Loucy (cell line): Measurements from ENCODE around the gene TSHZ2.

Experiments used
- H2AFZ ChIP-seq: fragments of 200-600 bp; sonication (generic); 2 replicates; pipeline ENCODE4 v1.6.0; 2016; ENCODE audit warnings: antibody characterized with exemption, mild to moderate bottlenecking, low read length, moderate library complexity
- H3F3A ChIP-seq: fragments of 200-600 bp; 2 replicates; pipeline ENCODE4 v1.6.0; 2016; ENCODE audit warnings: antibody characterized with exemption, low read depth, mild to moderate bottlenecking
- H3K27me3 ChIP-seq: fragments of 200-600 bp; sonication (generic); 2 replicates; pipeline ENCODE4 v1.6.1; 2014; ENCODE audit warnings: low read length, mild to moderate bottlenecking; ENCODE audit not compliant: insufficient read depth, poor library complexity, severe bottlenecking
- H3K36me3 ChIP-seq: fragments of 200-600 bp; sonication (generic); 2 replicates; pipeline ENCODE4 v1.6.1; 2016; ENCODE audit warnings: low read length; ENCODE audit not compliant: insufficient read depth
- H3K4me1 ChIP-seq: fragments of 200-600 bp; sonication (generic); 2 replicates; pipeline ENCODE4 v1.5.1; 2014; ENCODE audit warnings: low read length, mild to moderate bottlenecking; ENCODE audit not compliant: insufficient read depth, poor library complexity, severe bottlenecking
- H3K4me2 ChIP-seq: fragments of 200-600 bp; sonication (generic); 2 replicates; pipeline ENCODE4 v1.6.0; 2014; ENCODE audit warnings: antibody characterized with exemption, low read length, low read depth, mild to moderate bottlenecking; ENCODE audit not compliant: poor library complexity, severe bottlenecking
- H3K4me3 ChIP-seq: fragments of 200-600 bp; sonication (generic); 2 replicates; pipeline ENCODE4 v1.5.1; 2014; ENCODE audit warnings: low read length, mild to moderate bottlenecking, mixed read lengths; ENCODE audit not compliant: poor library complexity, severe bottlenecking
- H3K79me2 ChIP-seq: fragments of 200-600 bp; sonication (generic); 2 replicates; pipeline ENCODE4 v1.6.1; 2014; ENCODE audit warnings: low read length; ENCODE audit not compliant: insufficient read depth
- H3K9ac ChIP-seq: fragments of 200-600 bp; sonication (generic); 2 replicates; pipeline ENCODE4 v1.6.0; 2014; ENCODE audit warnings: mild to moderate bottlenecking, low read depth, low read length, moderate library complexity; ENCODE audit not compliant: poor library complexity, severe bottlenecking
- H3K9me2 ChIP-seq: fragments of 200-600 bp; sonication (generic); replicated peaks from 2 replicates; pipeline ENCODE4 v1.6.1; 2016; ENCODE audit warnings: low read depth, low read length, mixed read lengths
- H3K9me3 ChIP-seq: fragments of 200-600 bp; sonication (generic); 2 replicates; pipeline ENCODE4 v1.6.1; 2014; ENCODE audit warnings: mild to moderate bottlenecking, antibody characterized with exemption, low read length, low read depth; ENCODE audit not compliant: insufficient read depth
- H4K20me1 ChIP-seq: fragments of 200-600 bp; sonication (generic); 2 replicates; pipeline ENCODE4 v1.6.0; 2014; ENCODE audit warnings: antibody characterized with exemption, low read length, mild to moderate bottlenecking; ENCODE audit not compliant: insufficient read depth, poor library complexity, severe bottlenecking
- CTCF ChIP-seq: fragments of 200-600 bp; sonication (generic); conservative IDR thresholded peaks from 2 replicates; pipeline ENCODE4 v1.5.1; 2014; ENCODE audit warnings: mild to moderate bottlenecking, antibody characterized with exemption, low read length
- EZH2phosphoT487 ChIP-seq: fragments of 200-600 bp; IDR thresholded peaks from 2 replicates; pipeline ENCODE4 v1.6.1; 2018; ENCODE audit warnings: antibody characterized with exemption, mild to moderate bottlenecking, moderate library complexity, borderline replicate concordance

TSHZ2 gene

GRCh38 chr20:52975803-52976531 is 3.8 kb downstream of the TSHZ2 start:
- no peaks in the 10 kb centered on the region for H3K27me3 ChIP-seq
- no peaks in the 10 kb centered on the region for H3K9me2 ChIP-seq
- no peak overlapping the region for H3K4me3 ChIP-seq
- no peaks in the 10 kb centered on the region for H3F3A ChIP-seq
- H3K4me1 ChIP-seq = no peaks in the 10 kb centered on the region
- TF ChIP-seq EZH2phosphoT487 (no peak), CTCF (no peak)
- no peaks in the 10 kb centered on the region for H3K79me2 ChIP-seq
- H3K9ac ChIP-seq = no peak overlapping the region
- H4K20me1 ChIP-seq = no peaks in the 10 kb centered on the region
- H3K9me3 ChIP-seq = no peaks in the 10 kb centered on the region
- H3K4me2 ChIP-seq = no peak overlapping the region
- H3K36me3 ChIP-seq = no peaks in the 10 kb centered on the region
- H2AFZ ChIP-seq = no peak overlapping the region

GRCh38 chr20:52978851-52979250 is 6.7 kb downstream of the TSHZ2 start:
- no peaks in the 10 kb centered on the region for H3K9me2 ChIP-seq
- no peak overlapping the region for H3K9ac ChIP-seq
- no peak overlapping the region for H3K4me3 ChIP-seq
- no peaks in the 10 kb centered on the region for H3K79me2 ChIP-seq
- no peak overlapping the region for H2AFZ ChIP-seq
- no peak overlapping the region for H3K4me2 ChIP-seq
- H3K27me3 ChIP-seq = no peaks in the 10 kb centered on the region
- no peaks in the 10 kb centered on the region for H3K9me3 ChIP-seq
- H3K4me1 ChIP-seq = no peaks in the 10 kb centered on the region
- no peak for TF ChIP-seq EZH2phosphoT487
- no peak for TF ChIP-seq CTCF
- no peaks in the 10 kb centered on the region for H4K20me1 ChIP-seq
- H3F3A ChIP-seq = no peaks in the 10 kb centered on the region
- no peaks in the 10 kb centered on the region for H3K36me3 ChIP-seq

GRCh38 chr20:52981051-52981450 is 8.9 kb downstream of the TSHZ2 start:
- no peaks in the 10 kb centered on the region for H3K9me3 ChIP-seq
- no peaks in the 10 kb centered on the region for H3F3A ChIP-seq
- H2AFZ ChIP-seq = no peak overlapping the region
- H3K4me1 ChIP-seq = no peaks in the 10 kb centered on the region
- H3K4me3 ChIP-seq = no peak overlapping the region
- no peaks in the 10 kb centered on the region for H4K20me1 ChIP-seq
- no peak overlapping the region for H3K4me2 ChIP-seq
- H3K9ac ChIP-seq = no peak overlapping the region
- H3K27me3 ChIP-seq = no peaks in the 10 kb centered on the region
- no peaks in the 10 kb centered on the region for H3K36me3 ChIP-seq
- H3K9me2 ChIP-seq = no peaks in the 10 kb centered on the region
- no peaks in the 10 kb centered on the region for H3K79me2 ChIP-seq
- TF ChIP-seq CTCF = no peak
- no peak for TF ChIP-seq EZH2phosphoT487
